Rectal smooth muscle tissue (tissue), 1 donor: Measurements from ENCODE around the gene CD101.
A peak's percentile ranks its signal among the peaks of the same experiment; 100 is the strongest.

Experiments used
- H3K27ac ChIP-seq: one replicate; pipeline ENCODE4 v1.7.0; 2013; ENCODE audit warnings: low read depth, low read length, inconsistent platforms
- H3K27me3 ChIP-seq: one replicate; pipeline ENCODE4 v1.7.0; 2013; ENCODE audit warnings: low read length; ENCODE audit not compliant: control insufficient read depth, insufficient read depth
- H3K36me3 ChIP-seq: one replicate; pipeline ENCODE4 v1.7.0; 2013; ENCODE audit warnings: low read length; ENCODE audit not compliant: control insufficient read depth, insufficient read depth
- H3K4me1 ChIP-seq: one replicate; pipeline ENCODE4 v1.7.0; 2013; ENCODE audit warnings: low read length; ENCODE audit not compliant: control insufficient read depth, insufficient read depth
- H3K4me3 ChIP-seq: one replicate; pipeline ENCODE4 v1.7.0; 2013; ENCODE audit warnings: low read length
- H3K9ac ChIP-seq: one replicate; pipeline ENCODE4 v1.7.0; 2013; ENCODE audit warnings: low read length

CD101 gene, protein sequence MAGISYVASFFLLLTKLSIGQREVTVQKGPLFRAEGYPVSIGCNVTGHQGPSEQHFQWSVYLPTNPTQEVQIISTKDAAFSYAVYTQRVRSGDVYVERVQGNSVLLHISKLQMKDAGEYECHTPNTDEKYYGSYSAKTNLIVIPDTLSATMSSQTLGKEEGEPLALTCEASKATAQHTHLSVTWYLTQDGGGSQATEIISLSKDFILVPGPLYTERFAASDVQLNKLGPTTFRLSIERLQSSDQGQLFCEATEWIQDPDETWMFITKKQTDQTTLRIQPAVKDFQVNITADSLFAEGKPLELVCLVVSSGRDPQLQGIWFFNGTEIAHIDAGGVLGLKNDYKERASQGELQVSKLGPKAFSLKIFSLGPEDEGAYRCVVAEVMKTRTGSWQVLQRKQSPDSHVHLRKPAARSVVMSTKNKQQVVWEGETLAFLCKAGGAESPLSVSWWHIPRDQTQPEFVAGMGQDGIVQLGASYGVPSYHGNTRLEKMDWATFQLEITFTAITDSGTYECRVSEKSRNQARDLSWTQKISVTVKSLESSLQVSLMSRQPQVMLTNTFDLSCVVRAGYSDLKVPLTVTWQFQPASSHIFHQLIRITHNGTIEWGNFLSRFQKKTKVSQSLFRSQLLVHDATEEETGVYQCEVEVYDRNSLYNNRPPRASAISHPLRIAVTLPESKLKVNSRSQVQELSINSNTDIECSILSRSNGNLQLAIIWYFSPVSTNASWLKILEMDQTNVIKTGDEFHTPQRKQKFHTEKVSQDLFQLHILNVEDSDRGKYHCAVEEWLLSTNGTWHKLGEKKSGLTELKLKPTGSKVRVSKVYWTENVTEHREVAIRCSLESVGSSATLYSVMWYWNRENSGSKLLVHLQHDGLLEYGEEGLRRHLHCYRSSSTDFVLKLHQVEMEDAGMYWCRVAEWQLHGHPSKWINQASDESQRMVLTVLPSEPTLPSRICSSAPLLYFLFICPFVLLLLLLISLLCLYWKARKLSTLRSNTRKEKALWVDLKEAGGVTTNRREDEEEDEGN

GRCh38 chr1:117001254-117001927 is at the start of gene CD101:
CD101 (plus strand) TSS chr1:117001760; CDS start chr1:117001818, 58 bp downstream.
- H3K9ac ChIP-seq: no peak within 1 kb of the TSS
- H3K4me1 ChIP-seq: no peaks in the 10 kb centered on the region
- H3K27me3 ChIP-seq: no peaks in the 10 kb centered on the region
- H3K4me3 ChIP-seq: no peak within 1 kb of the TSS
- no peak within 1 kb of the TSS for H3K27ac ChIP-seq
- no peaks in the 10 kb centered on the region for H3K36me3 ChIP-seq

- H3K9ac ChIP-seq: no peak overlapping the region
- no peak overlapping the region for H3K4me3 ChIP-seq
- H3K27ac ChIP-seq: peak overlapping the region; percentile 11
- peaks cover 54% of the 10 kb centered on the region for H3K4me1 ChIP-seq
- no peaks in the 10 kb centered on the region for H3K27me3 ChIP-seq
- H3K36me3 ChIP-seq: peaks cover 4% of the 10 kb centered on the region
Measured at GRCh38 chr1:116952738-116953275, 48.8 kb upstream of the CD101 start.

DNA sequence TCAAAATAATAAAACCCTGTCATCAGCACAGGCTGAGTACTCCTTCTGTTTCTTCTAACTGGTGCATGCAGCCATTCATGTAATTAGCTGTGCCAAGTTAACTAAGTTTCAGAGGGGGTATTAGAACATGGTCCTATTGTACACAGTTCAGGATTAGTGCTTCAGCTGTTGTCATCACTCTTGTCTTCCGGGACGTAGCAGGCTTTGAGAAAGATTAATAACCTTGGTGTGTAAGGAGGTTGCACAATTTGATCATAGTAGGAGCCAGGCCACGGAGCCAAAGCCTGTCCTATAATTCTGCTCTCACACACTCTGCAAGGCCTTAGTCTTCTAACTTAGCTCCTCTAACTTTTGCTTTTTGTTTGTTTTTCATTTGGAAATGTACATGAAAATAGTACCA is 47.1 kb upstream of the CD101 start:
- Histone ChIP-seq H3K27ac (no peak overlapping the region), H3K4me1 (peaks cover 40% of the 10 kb centered on the region)

DNA sequence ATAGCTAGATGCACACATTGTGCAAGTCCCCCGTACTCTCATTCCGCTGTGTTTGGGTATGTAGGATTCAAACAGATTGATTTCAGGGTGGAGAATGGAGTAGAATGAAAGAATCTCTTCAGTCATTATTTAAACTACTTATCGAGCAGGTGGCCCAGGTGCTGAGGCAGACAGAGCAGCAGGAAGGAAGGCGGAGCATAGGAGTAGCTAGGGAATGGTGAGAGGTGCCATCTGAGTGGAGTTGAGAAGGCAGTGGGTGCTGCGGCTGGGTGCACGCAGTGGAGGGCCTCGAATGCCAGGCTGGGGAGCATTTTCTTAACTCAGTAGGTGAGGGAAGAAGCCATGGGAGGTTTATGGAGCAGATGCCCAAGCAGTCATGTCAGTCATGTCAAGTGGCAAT is 45.2 kb upstream of the CD101 start:
- H3K9ac ChIP-seq: no peak overlapping the region
- no peak overlapping the region for H3K4me3 ChIP-seq
- peaks cover 4% of the 10 kb centered on the region for H3K36me3 ChIP-seq
- H3K27ac ChIP-seq: no peak overlapping the region
- no peaks in the 10 kb centered on the region for H3K27me3 ChIP-seq
- H3K4me1 ChIP-seq: peaks cover 21% of the 10 kb centered on the region

More for the DNA sequence above, 47.1 kb upstream of the CD101 start:
- H3K4me3 ChIP-seq: no peak overlapping the region
- H3K27me3 ChIP-seq: no peaks in the 10 kb centered on the region
- H3K9ac ChIP-seq: no peak overlapping the region
- peaks cover 4% of the 10 kb centered on the region for H3K36me3 ChIP-seq

- H3K4me1 ChIP-seq: peaks cover 8% of the 10 kb centered on the region
- H3K27ac ChIP-seq: no peak overlapping the region
- H3K4me3 ChIP-seq: no peak overlapping the region
- peaks cover 8% of the 10 kb centered on the region for H3K36me3 ChIP-seq
- H3K9ac ChIP-seq: no peak overlapping the region
- H3K27me3 ChIP-seq: no peaks in the 10 kb centered on the region
Measured at GRCh38 chr1:116957646-116958045, 43.9 kb upstream of the CD101 start.

- Histone ChIP-seq H3K9ac (no peak overlapping the region), H3K4me3 (no peak overlapping the region), H3K4me1 (peaks cover 6% of the 10 kb centered on the region), H3K27me3 (no peaks in the 10 kb centered on the region), H3K36me3 (peaks cover 8% of the 10 kb centered on the region), H3K27ac (no peak overlapping the region)
Measured at GRCh38 chr1:116958110-116958509, 43.5 kb upstream of the CD101 start.

DNA sequence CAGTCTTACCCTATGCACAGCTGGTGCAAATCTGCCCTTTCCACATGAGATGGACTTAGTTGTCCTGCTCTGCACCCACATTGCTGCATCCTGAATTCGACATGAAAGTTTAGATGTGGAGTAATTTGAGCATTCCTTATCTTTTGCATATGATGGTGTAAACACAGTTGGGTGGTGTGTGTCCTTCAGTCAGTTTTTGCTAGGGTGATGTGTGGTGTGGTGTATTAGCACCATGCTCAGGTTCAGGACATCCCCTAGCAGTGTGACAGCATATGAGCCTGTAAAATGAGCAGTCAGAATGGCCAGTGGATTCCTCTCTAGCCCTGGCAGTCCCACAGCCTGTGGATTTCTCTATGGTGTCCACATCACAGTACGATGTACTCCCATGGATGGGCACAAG is 42.6 kb upstream of the CD101 start:
- no peaks in the 10 kb centered on the region for H3K27me3 ChIP-seq
- H3K4me1 ChIP-seq: peaks cover 6% of the 10 kb centered on the region
- no peak overlapping the region for H3K4me3 ChIP-seq
- peaks cover 8% of the 10 kb centered on the region for H3K36me3 ChIP-seq
- H3K27ac ChIP-seq: no peak overlapping the region
- no peak overlapping the region for H3K9ac ChIP-seq

DNA sequence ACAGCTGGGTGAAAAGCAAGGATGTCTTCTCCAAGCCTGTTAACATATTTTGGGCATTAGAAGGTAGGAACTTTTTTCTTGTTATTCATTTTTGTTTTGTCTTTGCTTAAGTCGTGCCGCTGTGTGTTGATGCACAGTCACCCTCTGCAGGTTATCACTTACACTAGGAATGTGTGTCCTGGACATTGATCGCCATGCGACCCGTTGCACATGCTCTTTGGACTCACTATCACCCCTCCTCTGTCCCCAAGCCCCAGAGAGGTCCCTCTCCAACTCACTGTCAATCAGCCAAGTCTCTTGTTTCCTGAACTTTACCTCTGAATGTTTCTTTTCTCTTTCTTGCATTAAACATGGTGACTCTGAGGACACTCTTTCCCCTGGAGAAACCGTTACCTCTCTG is 40.0 kb upstream of the CD101 start:
- Histone ChIP-seq H3K27ac (no peak overlapping the region), H3K4me1 (peaks cover 3% of the 10 kb centered on the region), H3K36me3 (peaks cover 4% of the 10 kb centered on the region), H3K27me3 (no peaks in the 10 kb centered on the region), H3K4me3 (no peak overlapping the region), H3K9ac (no peak overlapping the region)

- Histone ChIP-seq H3K4me3 (no peak overlapping the region), H3K4me1 (no peaks in the 10 kb centered on the region), H3K27me3 (no peaks in the 10 kb centered on the region), H3K27ac (no peak overlapping the region), H3K36me3 (peaks cover 4% of the 10 kb centered on the region), H3K9ac (no peak overlapping the region)
Measured at GRCh38 chr1:116962987-116963639, 38.4 kb upstream of the CD101 start.

DNA sequence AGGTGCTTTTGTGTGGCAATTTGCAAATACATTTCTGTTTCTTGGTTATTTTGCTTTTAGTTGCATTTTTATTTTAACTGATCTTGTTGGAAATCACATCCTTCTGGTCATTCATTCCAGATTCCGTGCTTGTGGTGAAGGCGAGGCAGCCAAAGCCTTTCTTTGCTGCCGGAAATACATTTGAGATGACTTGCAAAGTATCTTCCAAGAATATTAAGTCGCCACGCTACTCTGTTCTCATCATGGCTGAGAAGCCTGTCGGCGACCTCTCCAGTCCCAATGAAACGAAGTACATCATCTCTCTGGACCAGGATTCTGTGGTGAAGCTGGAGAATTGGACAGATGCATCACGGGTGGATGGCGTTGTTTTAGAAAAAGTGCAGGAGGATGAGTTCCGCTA is 34.8 kb upstream of the CD101 start:
- no peak overlapping the region for H3K9ac ChIP-seq
- H3K4me3 ChIP-seq: no peak overlapping the region
- peaks cover 9% of the 10 kb centered on the region for H3K4me1 ChIP-seq
- no peak overlapping the region for H3K27ac ChIP-seq
- no peaks in the 10 kb centered on the region for H3K27me3 ChIP-seq
- peaks cover 1% of the 10 kb centered on the region for H3K36me3 ChIP-seq

GRCh38 chr1:116968724-116969123 is 32.8 kb upstream of the CD101 start:
- no peaks in the 10 kb centered on the region for H3K36me3 ChIP-seq
- H3K4me3 ChIP-seq: no peak overlapping the region
- H3K27ac ChIP-seq: no peak overlapping the region

More at GRCh38 chr1:116968724-116969123, 32.8 kb upstream of the CD101 start:
- no peak overlapping the region for H3K9ac ChIP-seq
- no peaks in the 10 kb centered on the region for H3K27me3 ChIP-seq
- peaks cover 23% of the 10 kb centered on the region for H3K4me1 ChIP-seq
